SH-SY5Y (cell line): ENCODE results near the gene PAQR8.

Experiments used
- GATA2 ChIP-seq: IDR thresholded peaks from 2 replicates; pipeline ENCODE4 v1.6.1; 2011; ENCODE audit warnings: mild to moderate bottlenecking, low read depth, low read length
- GATA3 ChIP-seq: IDR thresholded peaks from 2 replicates; pipeline ENCODE4 v1.6.1; 2011; ENCODE audit warnings: low read depth, mild to moderate bottlenecking, low read length, moderate library complexity

The PAQR8 gene, protein sequence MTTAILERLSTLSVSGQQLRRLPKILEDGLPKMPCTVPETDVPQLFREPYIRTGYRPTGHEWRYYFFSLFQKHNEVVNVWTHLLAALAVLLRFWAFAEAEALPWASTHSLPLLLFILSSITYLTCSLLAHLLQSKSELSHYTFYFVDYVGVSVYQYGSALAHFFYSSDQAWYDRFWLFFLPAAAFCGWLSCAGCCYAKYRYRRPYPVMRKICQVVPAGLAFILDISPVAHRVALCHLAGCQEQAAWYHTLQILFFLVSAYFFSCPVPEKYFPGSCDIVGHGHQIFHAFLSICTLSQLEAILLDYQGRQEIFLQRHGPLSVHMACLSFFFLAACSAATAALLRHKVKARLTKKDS

GRCh38 chr6:52361945-52362442 lies at the start of gene PAQR8:
Gene PAQR8 (plus strand): TSS chr6:52362151. CDS start chr6:52403214, 41,063 bp downstream.
- TF ChIP-seq GATA3, result no peak
- TF ChIP-seq GATA2, result no peak

DNA sequence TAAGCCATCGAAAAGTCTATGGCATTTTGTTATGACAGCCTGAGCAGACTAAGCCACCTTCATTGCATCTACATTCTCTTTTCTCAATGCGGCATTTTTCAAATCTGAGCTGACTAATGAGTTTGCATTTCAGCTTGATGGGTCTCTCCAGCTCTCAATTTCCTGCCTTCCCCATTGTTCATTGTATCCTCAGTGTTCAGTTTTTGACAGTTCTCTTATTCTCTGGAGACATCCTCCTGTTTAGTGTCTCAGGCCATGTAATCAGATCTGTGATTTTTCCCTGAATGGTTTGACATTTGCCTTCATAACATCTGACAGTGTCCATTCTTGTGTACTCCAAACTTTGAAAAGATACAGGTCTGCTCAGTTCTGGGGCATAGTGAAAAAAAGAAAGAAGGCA lies 49.5 kb upstream of the PAQR8 start:
- TF ChIP-seq GATA2, result no peak

DNA sequence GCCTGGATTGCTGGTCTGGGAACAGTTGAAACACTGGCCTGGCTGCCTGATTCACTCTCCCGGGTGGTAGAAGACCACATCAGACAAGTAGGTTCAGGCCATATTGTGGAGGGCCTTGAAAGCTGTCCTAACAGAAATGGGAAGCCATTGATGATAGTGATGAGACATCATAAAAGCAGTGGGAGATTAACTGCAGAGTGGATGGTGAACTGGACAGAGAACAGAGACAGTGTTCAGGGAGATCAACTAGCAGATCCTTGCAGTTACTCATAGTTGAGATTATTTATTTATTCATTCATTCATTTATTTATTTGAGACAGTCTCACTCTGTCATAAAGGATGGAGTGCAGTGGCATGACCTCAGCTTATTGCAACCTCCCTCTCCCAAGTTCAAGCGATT lies 47.2 kb upstream of the PAQR8 start:
- no peak for TF ChIP-seq GATA3
- TF ChIP-seq GATA2, result no peak

DNA sequence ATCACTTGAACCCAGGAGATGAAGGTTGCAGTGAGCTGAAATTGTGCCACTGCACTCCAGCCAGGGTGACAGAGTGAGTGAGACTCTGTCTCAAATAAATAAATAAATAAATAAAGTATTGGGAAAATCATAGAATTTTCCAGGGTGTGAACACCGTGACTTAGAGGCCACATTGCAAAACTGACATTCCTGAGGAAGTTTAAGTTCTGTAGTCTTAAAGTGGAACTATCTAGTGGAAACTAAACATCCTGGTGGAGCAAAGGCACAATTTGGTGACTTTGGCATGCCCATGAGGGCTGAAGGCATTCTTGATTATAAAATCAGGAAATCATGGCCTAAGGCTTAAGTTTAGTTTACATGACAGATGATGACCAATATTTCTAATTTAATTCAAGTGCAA lies 44.7 kb upstream of the PAQR8 start:
- TF ChIP-seq GATA2, result no peak
- TF ChIP-seq GATA3, result no peak

GRCh38 chr6:52317841-52318581 lies 43.9 kb upstream of the PAQR8 start:
- TF ChIP-seq GATA3 (no peak), GATA2 (no peak)

- TF ChIP-seq GATA3, result no peak
- no peak for TF ChIP-seq GATA2
These were observed 37.8 kb upstream of the PAQR8 start for GRCh38 chr6:52324189-52324588.

- TF ChIP-seq GATA3 (no peak), GATA2 (no peak)
These were observed 36.1 kb upstream of the PAQR8 start for GRCh38 chr6:52325695-52326471.

- TF ChIP-seq GATA2 (no peak), GATA3 (no peak)
These were observed 35.2 kb upstream of the PAQR8 start for GRCh38 chr6:52326540-52327364.

DNA sequence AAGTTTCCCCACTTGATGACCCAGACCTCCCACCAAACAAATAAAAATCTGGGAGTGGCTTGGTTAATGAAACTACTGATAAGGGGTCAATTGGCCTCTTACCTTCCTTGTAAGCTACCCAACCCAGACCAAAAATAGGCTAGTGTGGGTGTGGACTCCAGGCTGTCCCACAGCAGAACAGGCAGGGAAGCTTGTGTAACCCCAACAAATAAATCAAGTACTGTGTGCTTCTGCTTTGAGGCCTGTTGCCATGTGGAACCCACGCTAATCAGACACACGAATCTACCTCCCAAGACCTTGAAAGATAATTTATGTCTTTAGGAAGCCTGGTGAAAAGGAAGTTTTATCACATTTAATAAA lies 33.7 kb upstream of the PAQR8 start:
- TF ChIP-seq GATA2 (no peak), GATA3 (no peak)

DNA sequence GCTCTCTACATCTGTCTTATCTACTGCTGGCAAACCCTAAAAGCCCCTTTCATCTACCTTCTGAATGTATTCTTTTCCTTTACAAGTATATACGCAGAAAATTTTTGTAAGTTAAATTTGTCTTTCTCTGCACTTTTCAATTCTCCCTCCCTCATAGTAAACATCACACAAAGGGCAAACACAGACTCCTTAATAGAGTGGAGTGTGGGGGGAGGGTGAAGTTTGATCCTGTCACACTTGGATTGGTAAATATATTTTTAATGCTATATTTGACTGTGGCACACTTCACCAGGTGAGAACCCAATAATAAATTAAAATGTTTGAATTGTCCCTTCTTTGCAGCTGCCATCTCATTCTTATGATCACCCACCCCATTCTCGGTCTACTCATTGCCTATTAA lies 33.2 kb upstream of the PAQR8 start:
- TF ChIP-seq GATA2, result no peak
- no peak for TF ChIP-seq GATA3

DNA sequence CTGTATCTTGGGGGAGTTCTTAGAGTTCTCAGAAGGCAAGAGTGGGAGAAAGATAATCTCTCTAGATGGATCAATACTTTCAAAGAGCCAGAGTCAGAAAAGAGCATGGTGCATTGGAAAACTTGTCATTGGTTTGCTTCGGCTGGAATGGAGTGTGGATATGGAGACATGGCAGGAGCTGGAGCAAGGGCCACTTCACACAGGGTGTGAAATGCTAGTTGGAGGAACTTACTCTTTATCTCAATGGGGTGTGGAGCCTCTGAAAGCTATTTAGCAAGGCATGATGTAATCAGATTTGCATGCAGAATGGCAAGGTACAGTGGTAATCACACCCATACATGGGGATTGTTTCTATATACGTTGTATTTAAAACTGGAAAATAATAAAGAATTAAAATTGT lies 31.5 kb upstream of the PAQR8 start:
- TF ChIP-seq GATA3 (no peak), GATA2 (no peak)

- TF ChIP-seq GATA2 (no peak), GATA3 (no peak)
These were observed 30.0 kb upstream of the PAQR8 start for GRCh38 chr6:52331793-52332457.

DNA sequence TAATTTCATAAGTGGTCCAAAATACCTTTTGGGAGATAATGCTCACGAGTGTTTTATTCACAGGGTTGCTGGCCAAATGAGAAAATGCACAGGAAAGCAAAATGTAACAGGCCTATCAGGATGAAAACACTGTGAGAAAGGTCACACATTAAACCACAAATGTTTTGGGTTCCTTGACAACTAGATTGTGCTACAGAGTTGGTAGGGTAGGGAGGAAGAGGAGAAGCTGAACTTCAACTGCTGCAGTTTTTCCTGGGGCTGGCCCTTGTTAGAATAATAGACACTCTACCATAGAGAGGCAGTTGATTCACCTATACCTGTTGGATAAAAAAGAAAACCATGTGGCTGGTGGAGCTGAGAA lies 28.1 kb upstream of the PAQR8 start:
- TF ChIP-seq GATA2 (no peak), GATA3 (no peak)
